ENCODE measurements around the gene DHODH. TPM values are rescaled to one million over a fixed set of nuclear protein-coding genes. Genes with fewer than 3 reads are reported as not detected.

The DHODH gene
- total and polyA plus RNA-seq, 2 of the 13 experiments (the other 11 are each of a cell fraction or from before 2014, with no cell fraction given), result 10.7 to 16.4 TPM

- TF ChIP-seq THAP7 (CRISPR knock-in tag; IDR thresholded peaks at IDR 0.05) (no peak), ZMYM2 (CRISPR knock-in tag; IDR thresholded peaks at IDR 0.05) (no peak), GATAD1 (CRISPR knock-in tag; IDR thresholded peaks at IDR 0.05) (no peak), TFAP4 (IDR thresholded peaks at IDR 0.05; ENCODE audit: borderline replicate concordance, low read depth) (peak; percentile 90), MYC (CRISPR knock-in tag; IDR thresholded peaks at IDR 0.05; ENCODE audit: borderline replicate concordance) (no peak), TEAD2 (CRISPR knock-in tag; IDR thresholded peaks at IDR 0.05) (no peak)
These were observed 34.3 kb upstream of the DHODH start (continued) for GRCh38 chr16:71974068-71974818.

- H3K9ac ChIP-seq (ENCODE audit: insufficient read depth, low read depth, low read length), result no peak overlapping the region; the same call in 1 of the 2 replicates
- no peak overlapping the region for H2AFZ ChIP-seq (ENCODE audit: low read length)
- H4K20me1 ChIP-seq (ENCODE audit: insufficient read depth, low read length), result no peaks in the 10 kb centered on the region
- 8% methylated on average over 9 of the region's 9 CpGs for WGBS (ENCODE audit: low lambda C conversion rate)
- BruUV-seq (replicated peaks), result no TSS peak
- ATAC-seq, result peak; percentile 79
- ChIA-PET POLR2A (no interaction called here), CTCF (ENCODE audit: low intra/inter-chr PET ratio, low total read pairs) (no interaction called here)
- H3K27ac ChIP-seq (ENCODE audit: extremely low read length, insufficient read depth, low read length), result peak overlapping the region; percentile 46
- no peaks in the 10 kb centered on the region for H3K36me3 ChIP-seq (replicated peaks in 1 of 2; ENCODE audit: control insufficient read depth in 1 of 2, insufficient read depth in 2 of 2, low read length in 2 of 2)
- intact Hi-C loops (cut with micrococcal nuclease; ENCODE audit: unreplicated experiment) (no loop called here), in situ Hi-C loops (cut with HindIII; ENCODE audit: extremely low pct_ligation_motif_present, low pct_unique_long_range_greater_than_20kb) (no loop called here)
- peaks cover 70% of the 10 kb centered on the region for H3K4me1 ChIP-seq (ENCODE audit: insufficient read depth, low read length)
- peak; percentile 58 for DNase-seq (ENCODE audit: low spot score)
- no peak for FAIRE-seq
- H3K9me3 ChIP-seq (ENCODE audit: low read length), result no peaks in the 10 kb centered on the region
- peak overlapping the region in 2 of 3 experiments; percentile 22 to 43; a peak in 2 of 6 replicates for H3K4me3 ChIP-seq (replicated peaks in 1 of 3; ENCODE audit: insufficient read depth in 1 of 3, low read depth in 2 of 3, low read length in 3 of 3)
- no peaks in the 10 kb centered on the region for H3K27me3 ChIP-seq (ENCODE audit: control insufficient read depth in 1 of 2, insufficient read depth in 2 of 2, low read length in 2 of 2)
- H3K4me2 ChIP-seq (ENCODE audit: low read depth, low read length), result peak overlapping the region; percentile 81
- no peaks in the 10 kb centered on the region for H3K79me2 ChIP-seq (ENCODE audit: insufficient read depth, low read length)
- TF ChIP-seq ZNF282 (IDR thresholded peaks at IDR 0.05; ENCODE audit: partially characterized antibody) (no peak), ASH2L (IDR thresholded peaks at IDR 0.05; ENCODE audit: insufficient read length, low read depth, low read length) (peak; percentile 44), ZSCAN30 (CRISPR knock-in tag; IDR thresholded peaks at IDR 0.05) (no peak), SIX1 (CRISPR knock-in tag; IDR thresholded peaks at IDR 0.05; ENCODE audit: borderline replicate concordance) (0 out of 2 replicates have a peak, but pooled peaks have one; percentile 9), MAX (IDR thresholded peaks at IDR 0.05) (peak; percentile 33; the same call in 1 of the 2 replicates), SAP130 (CRISPR knock-in tag; IDR thresholded peaks at IDR 0.05; ENCODE audit: low read depth) (peak; percentile 54), LCORL (IDR thresholded peaks at IDR 0.05) (no peak), LCORL (CRISPR knock-in tag; IDR thresholded peaks at IDR 0.05) (peak; percentile 42; the same call in 1 of the 2 replicates), CHD2 (IDR thresholded peaks at IDR 0.05; ENCODE audit: low read depth, low read length) (no peak), ZNF362 (CRISPR knock-in tag; IDR thresholded peaks at IDR 0.05; ENCODE audit: borderline replicate concordance) (peak; percentile 88)
These were observed 23.1 kb upstream of the DHODH start for GRCh38 chr16:71985262-71985974.
